Cardiac fibroblast (primary cell): ENCODE results near the gene ZNF787.

Experiments used
- DNase-seq, 2 donors: peaks; one replicate each; pipeline versions ENCODE4 v3.0.0 to v3.0.0-alpha.2; 2010; ENCODE audit warnings: low read depth in 2 of 2
- H3K4me3 ChIP-seq, 2 donors: replicated peaks in 1 of 2; 1 replicate in 1 of 2; 2 replicates in 1 of 2; pipeline ENCODE4 v1.5.1; 2011; ENCODE audit warnings: low read depth in 2 of 2, low read length in 2 of 2, mild to moderate bottlenecking in 2 of 2, moderate library complexity in 1 of 2
- TF ChIP-seq, protein P1 (sequence below): IDR thresholded peaks from one replicate; pipeline ENCODE4 v1.5.1; 2011; ENCODE audit warnings: low read depth, mild to moderate bottlenecking, low read length, inconsistent platforms

Gene ZNF787

DNA sequence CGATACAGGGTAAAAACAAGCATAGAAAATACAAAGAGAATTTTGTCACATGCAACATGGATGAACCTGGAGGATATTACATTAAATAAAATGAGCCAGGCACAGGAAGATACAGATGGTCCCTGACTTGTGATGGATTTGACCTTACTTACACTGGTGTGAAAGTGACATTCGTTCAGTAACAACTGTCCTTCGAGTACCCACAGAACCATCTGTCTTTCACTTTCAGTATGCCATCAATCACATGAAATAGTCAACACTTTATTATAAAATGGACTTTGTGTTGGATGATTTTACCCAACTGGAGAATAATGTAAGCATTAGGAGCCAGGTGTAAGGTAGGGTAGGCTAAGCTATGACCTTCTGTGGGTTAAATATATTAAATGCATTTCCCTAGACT is 51.5 kb downstream of the ZNF787 start:
- no peak overlapping the region for H3K4me3 ChIP-seq
- DNase-seq: no peak
- TF ChIP-seq, protein P1, sequence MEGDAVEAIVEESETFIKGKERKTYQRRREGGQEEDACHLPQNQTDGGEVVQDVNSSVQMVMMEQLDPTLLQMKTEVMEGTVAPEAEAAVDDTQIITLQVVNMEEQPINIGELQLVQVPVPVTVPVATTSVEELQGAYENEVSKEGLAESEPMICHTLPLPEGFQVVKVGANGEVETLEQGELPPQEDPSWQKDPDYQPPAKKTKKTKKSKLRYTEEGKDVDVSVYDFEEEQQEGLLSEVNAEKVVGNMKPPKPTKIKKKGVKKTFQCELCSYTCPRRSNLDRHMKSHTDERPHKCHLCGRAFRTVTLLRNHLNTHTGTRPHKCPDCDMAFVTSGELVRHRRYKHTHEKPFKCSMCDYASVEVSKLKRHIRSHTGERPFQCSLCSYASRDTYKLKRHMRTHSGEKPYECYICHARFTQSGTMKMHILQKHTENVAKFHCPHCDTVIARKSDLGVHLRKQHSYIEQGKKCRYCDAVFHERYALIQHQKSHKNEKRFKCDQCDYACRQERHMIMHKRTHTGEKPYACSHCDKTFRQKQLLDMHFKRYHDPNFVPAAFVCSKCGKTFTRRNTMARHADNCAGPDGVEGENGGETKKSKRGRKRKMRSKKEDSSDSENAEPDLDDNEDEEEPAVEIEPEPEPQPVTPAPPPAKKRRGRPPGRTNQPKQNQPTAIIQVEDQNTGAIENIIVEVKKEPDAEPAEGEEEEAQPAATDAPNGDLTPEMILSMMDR: no peak

DNA sequence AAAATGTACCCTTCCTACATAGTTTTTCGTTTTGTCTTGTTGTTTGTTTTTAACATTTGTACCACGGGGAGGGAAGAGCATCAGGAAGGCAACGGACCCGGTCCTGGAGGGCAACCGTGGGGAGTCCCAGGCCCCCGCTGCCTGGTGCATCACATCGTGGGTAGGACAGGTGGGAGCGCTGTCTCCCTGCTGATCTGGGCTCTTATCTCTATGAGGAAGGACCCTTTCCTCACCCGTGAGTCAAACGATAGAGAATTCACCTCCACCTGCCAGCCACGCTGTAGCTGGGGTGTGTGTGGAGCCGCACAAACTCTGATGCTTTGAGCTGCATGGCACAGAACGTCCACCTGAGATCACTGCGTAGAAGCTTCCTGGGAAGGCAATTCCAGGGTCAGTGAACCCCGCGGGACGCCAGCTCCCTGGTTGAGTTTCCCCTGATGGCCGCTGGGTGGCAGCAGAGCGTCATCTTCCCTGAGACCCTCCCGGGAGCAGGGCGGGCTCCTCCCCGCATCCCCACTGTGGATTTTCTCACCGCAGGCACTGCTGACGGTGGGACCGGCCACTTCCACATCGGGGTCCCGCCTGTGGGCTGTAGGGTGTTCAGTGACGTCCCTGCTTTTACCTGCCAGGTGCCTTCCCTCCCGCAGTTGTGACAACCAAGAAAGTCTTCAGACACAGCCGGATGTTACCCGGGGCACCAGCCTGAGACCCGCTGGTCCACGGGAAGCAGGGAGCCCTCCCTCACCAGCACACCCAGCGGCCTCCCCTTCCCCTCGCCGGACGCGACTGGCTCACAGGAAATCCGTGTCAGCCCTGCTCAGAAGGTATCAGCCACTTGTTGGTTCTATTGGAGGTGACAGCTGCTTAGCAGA is 54.7 kb downstream of the ZNF787 start:
- peak; percentile 43 to 55 for DNase-seq
- TF ChIP-seq, protein P1: peak; percentile 86
- H3K4me3 ChIP-seq: peak overlapping the region in 1 of 2 donors; percentile 28

DNA sequence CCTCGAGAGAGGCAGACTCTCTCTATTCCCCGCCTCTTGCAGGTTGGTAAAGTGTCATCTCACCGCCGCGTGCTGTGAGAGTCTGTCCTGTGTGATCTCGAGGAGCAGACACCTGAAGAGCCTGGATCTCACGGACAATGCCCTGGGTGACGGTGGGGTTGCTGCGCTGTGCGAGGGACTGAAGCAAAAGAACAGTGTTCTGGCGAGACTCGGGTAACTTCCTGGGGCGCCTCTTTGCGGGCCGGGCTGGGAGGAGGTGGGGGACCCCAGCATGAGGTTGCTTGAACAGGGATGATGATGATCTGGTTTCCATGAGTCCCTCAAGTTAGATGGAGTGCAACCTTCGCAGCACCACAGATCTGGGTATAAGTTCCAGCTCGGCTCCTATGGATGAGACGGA is 67.5 kb downstream of the ZNF787 start:
- H3K4me3 ChIP-seq: no peak overlapping the region
- no peak for DNase-seq
- TF ChIP-seq, protein P1: no peak
